ENCODE measurements around the gene EXOSC1.
"Not testable (repeated sequence)": the region's sequence is repeated elsewhere in the genome, so short reads cannot be mapped to it uniquely, and the experiment has no call there.

Gene EXOSC1

GRCh38 chr10:97445722-97446639 lies at the start of gene EXOSC1, which contains the start of gene ZDHHC16:
Gene EXOSC1, minus strand, starts transcription at chr10:97446006. Its CDS starts 21 bp downstream, at chr10:97445985.
Gene ZDHHC16, plus strand, starts transcription at chr10:97446175. Its CDS starts 5,501 bp downstream, at chr10:97451676.
- peak; percentile 75 to 84 for DNase-seq (ENCODE audit: low read depth in 2 of 2, low spot score in 1 of 2)

GRCh38 chr10:97494863-97495506 lies 49.2 kb upstream of the EXOSC1 start:
- DNase-seq (ENCODE audit: low read depth in 2 of 2, low spot score in 1 of 2) = no peak

- DNase-seq (ENCODE audit: low read depth in 2 of 2, low spot score in 1 of 2) = no peak
Observed at GRCh38 chr10:97494151-97494550, 48.3 kb upstream of the EXOSC1 start.

GRCh38 chr10:97490592-97490991 lies 44.8 kb upstream of the EXOSC1 start:
- DNase-seq (ENCODE audit: low read depth in 2 of 2, low spot score in 1 of 2) = no peak

- DNase-seq (ENCODE audit: low read depth in 2 of 2, low spot score in 1 of 2) = no peak
Observed at GRCh38 chr10:97485647-97486281, 40.0 kb upstream of the EXOSC1 start.

GRCh38 chr10:97483921-97484320 lies 38.1 kb upstream of the EXOSC1 start:
- DNase-seq (ENCODE audit: low read depth in 2 of 2, low spot score in 1 of 2) = no peak

GRCh38 chr10:97483506-97483905 lies 37.7 kb upstream of the EXOSC1 start:
- DNase-seq (ENCODE audit: low read depth in 2 of 2, low spot score in 1 of 2) = no peak

GRCh38 chr10:97482381-97482780 lies 36.6 kb upstream of the EXOSC1 start:
- DNase-seq (ENCODE audit: low read depth in 2 of 2, low spot score in 1 of 2) = no peak

- DNase-seq (ENCODE audit: low read depth in 2 of 2, low spot score in 1 of 2) = no peak
Observed at GRCh38 chr10:97481071-97481470, 35.3 kb upstream of the EXOSC1 start.

- no peak for DNase-seq (ENCODE audit: low read depth in 2 of 2, low spot score in 1 of 2)
Observed at GRCh38 chr10:97479939-97480338, 34.1 kb upstream of the EXOSC1 start.

- DNase-seq (ENCODE audit: low read depth in 2 of 2, low spot score in 1 of 2) = not testable (repeated sequence)
Observed at GRCh38 chr10:97479410-97479809, 33.6 kb upstream of the EXOSC1 start.

GRCh38 chr10:97475936-97476594 lies 30.3 kb upstream of the EXOSC1 start:
- DNase-seq (ENCODE audit: low read depth in 2 of 2, low spot score in 1 of 2) = no peak

GRCh38 chr10:97474918-97475317 lies 29.1 kb upstream of the EXOSC1 start:
- no peak for DNase-seq (ENCODE audit: low read depth in 2 of 2, low spot score in 1 of 2)

GRCh38 chr10:97468781-97469180 lies 23.0 kb upstream of the EXOSC1 start:
- not testable (repeated sequence) for DNase-seq (ENCODE audit: low read depth in 2 of 2, low spot score in 1 of 2)

- DNase-seq (ENCODE audit: low read depth in 2 of 2, low spot score in 1 of 2) = no peak
Observed at GRCh38 chr10:97468162-97468561, 22.4 kb upstream of the EXOSC1 start.

- no peak for DNase-seq (ENCODE audit: low read depth in 2 of 2, low spot score in 1 of 2)
Observed at GRCh38 chr10:97466755-97467154, 20.9 kb upstream of the EXOSC1 start.

- DNase-seq (ENCODE audit: low read depth in 2 of 2, low spot score in 1 of 2) = no peak
Observed at GRCh38 chr10:97465982-97466381, 20.2 kb upstream of the EXOSC1 start.

GRCh38 chr10:97464226-97464625 lies 18.4 kb upstream of the EXOSC1 start:
- DNase-seq (ENCODE audit: low read depth in 2 of 2, low spot score in 1 of 2) = no peak

GRCh38 chr10:97463363-97464132 lies 17.7 kb upstream of the EXOSC1 start:
- no peak for DNase-seq (ENCODE audit: low read depth in 2 of 2, low spot score in 1 of 2)

GRCh38 chr10:97462309-97462708 lies 16.5 kb upstream of the EXOSC1 start:
- no peak for DNase-seq (ENCODE audit: low read depth in 2 of 2, low spot score in 1 of 2)

All from stimulated activated CD8-positive, alpha-beta memory T cell treated with anti-CD3 and anti-CD28 coated beads, Interleukin-4, amount 100 ng/mL, for 4 hours (primary cell).